Measurements from ENCODE around the gene ZNF215.

GRCh38 chr11:6900327-6900999 lies 25.8 kb upstream of the ZNF215 start:
- no peak for TF ChIP-seq CTCF (IDR thresholded peaks at IDR 0.05)
- TF ChIP-seq POLR2A (IDR thresholded peaks at IDR 0.05): no peak
